HepG2 (cell line): ENCODE data around the gene UBE2D3. TPM values are rescaled to one million over a fixed set of nuclear protein-coding genes. Genes with fewer than 3 reads are reported as not detected.

Experiments used
- CEBPG ChIP-seq: IDR thresholded peaks from 2 replicates; pipeline ENCODE4 v1.6.1; 2016
- HNF4A ChIP-seq: sonication (generic); formaldehyde crosslinking; IDR thresholded peaks from 2 replicates; pipeline ENCODE4 v1.4.0; 2020; ENCODE audit warnings: missing genetic modification reagents
- HNRNPUL1 ChIP-seq: fragments of 200-400 bp; formaldehyde crosslinking; IDR thresholded peaks from 2 replicates; pipeline ENCODE4 v1.6.1; 2017; ENCODE audit warnings: low read depth, mild to moderate bottlenecking, low read length, moderate library complexity
- MAFK ChIP-seq, 2 experiments: IDR thresholded peaks in 1 of 2; conservative IDR thresholded peaks in 1 of 2; 2 replicates each; pipeline ENCODE4 v1.6.1; 2011; ENCODE audit warnings: improper control_type of control experiment in 2 of 2, low read length in 2 of 2
- MED8 ChIP-seq: sonication (generic); formaldehyde crosslinking; IDR thresholded peaks from 2 replicates; pipeline ENCODE4 v1.8.1; 2023; ENCODE audit warnings: mild to moderate bottlenecking, missing genetic modification reagents; ENCODE audit not compliant: insufficient replicate concordance
- MEF2D ChIP-seq: sonication (generic); formaldehyde crosslinking; IDR thresholded peaks from 2 replicates; pipeline ENCODE4 v1.5.1; 2020; ENCODE audit warnings: mild to moderate bottlenecking, missing genetic modification reagents
- MEIS2 ChIP-seq: sonication (generic); formaldehyde crosslinking; IDR thresholded peaks from 2 replicates; pipeline ENCODE4 v1.9.0; 2021; ENCODE audit warnings: mild to moderate bottlenecking, missing genetic modification reagents
- NR1H2 ChIP-seq: sonication (generic); formaldehyde crosslinking; IDR thresholded peaks from 2 replicates; pipeline ENCODE4 v1.8.1; 2022; ENCODE audit warnings: low read depth, missing genetic modification reagents, borderline replicate concordance
- RBFOX2 ChIP-seq: fragments of 200-400 bp; formaldehyde crosslinking; IDR thresholded peaks from 2 replicates; pipeline ENCODE4 v1.6.1; 2017; ENCODE audit warnings: low read depth, mild to moderate bottlenecking, low read length
- RFXANK ChIP-seq: IDR thresholded peaks from 2 replicates; pipeline ENCODE4 v1.6.1; 2016
- SATB2 ChIP-seq: sonication (generic); formaldehyde crosslinking; IDR thresholded peaks from 2 replicates; pipeline ENCODE4 v1.5.0; 2020; ENCODE audit warnings: missing genetic modification reagents
- SIN3A ChIP-seq: IDR thresholded peaks from 2 replicates; pipeline ENCODE4 v1.6.1; 2011; ENCODE audit warnings: low read depth, mild to moderate bottlenecking, control low read depth, low read length, borderline replicate concordance
- TBP ChIP-seq: sonication (generic); formaldehyde crosslinking; IDR thresholded peaks from 2 replicates; pipeline ENCODE4 v1.5.0; 2020; ENCODE audit warnings: missing genetic modification reagents
- TFE3 ChIP-seq: IDR thresholded peaks from 2 replicates; pipeline ENCODE4 v1.6.1; 2016
- THYN1 ChIP-seq: sonication (generic); formaldehyde crosslinking; IDR thresholded peaks from 2 replicates; pipeline ENCODE4 v1.8.1; 2023; ENCODE audit warnings: low read depth, mild to moderate bottlenecking, moderate library complexity, missing genetic modification reagents, borderline replicate concordance
- XBP1 ChIP-seq: sonication (generic); formaldehyde crosslinking; IDR thresholded peaks from 2 replicates; pipeline ENCODE4 v1.5.0; 2020; ENCODE audit warnings: missing genetic modification reagents
- ZNF256 ChIP-seq: sonication (generic); formaldehyde crosslinking; conservative IDR thresholded peaks from 2 replicates; pipeline ENCODE4 v1.4.0; 2020; ENCODE audit warnings: missing genetic modification reagents
- ZNF3 ChIP-seq: IDR thresholded peaks from 2 replicates; pipeline ENCODE4 v1.7.0; 2017; ENCODE audit warnings: inconsistent platforms
- ZNF33A ChIP-seq: sonication (generic); formaldehyde crosslinking; IDR thresholded peaks from 2 replicates; pipeline ENCODE4 v1.5.1; 2020; ENCODE audit warnings: missing genetic modification reagents, mild to moderate bottlenecking, moderate library complexity, borderline replicate concordance
- ZNF430 ChIP-seq: sonication (generic); formaldehyde crosslinking; IDR thresholded peaks from 2 replicates; pipeline ENCODE4 v1.9.0; 2021; ENCODE audit warnings: mild to moderate bottlenecking, missing genetic modification reagents
- ZNF629 ChIP-seq: sonication (generic); formaldehyde crosslinking; conservative IDR thresholded peaks from 2 replicates; pipeline ENCODE4 v1.5.0; 2020; ENCODE audit warnings: missing genetic modification reagents
- ZNF792 ChIP-seq: IDR thresholded peaks from 2 replicates; pipeline ENCODE4 v1.6.1; 2016
- polyA plus RNA-seq, 8 experiments: library from polyadenylated mRNA; depleted of rRNA in 3 of 8; stranded (reverse) in 7 of 8; unstranded in 1 of 8; fragments of >200 nt; fragmentation: Illumina TruSeq in 4 of 8; extraction: Trizol in 4 of 8; gene quantifications; 2 replicates each; pipeline versions ENCODE4 v1.2.1 to v1.2.3, GENCODE V29; 2011 to 2016; ENCODE audit warnings: low read depth in 4 of 8, missing spikeins in 1 of 8, mixed read lengths in 1 of 8; ENCODE audit not compliant: insufficient read depth in 1 of 8
- total RNA-seq, 5 experiments: library from RNA; depleted of rRNA; stranded (reverse); fragments of >200 nt; fragmentation: Illumina TruSeq; extraction: Trizol; gene quantifications; 2 replicates each; pipeline ENCODE4 v1.2.3, GENCODE V29; 2016; ENCODE audit warnings: low read depth in 1 of 5
- TF ChIP-seq, protein P1 (sequence below): sonication (generic); formaldehyde crosslinking; IDR thresholded peaks from 2 replicates; pipeline ENCODE4 v1.4.0; 2020; ENCODE audit warnings: mild to moderate bottlenecking, missing genetic modification reagents
- TF ChIP-seq, protein P2 (sequence below): sonication (generic); formaldehyde crosslinking; IDR thresholded peaks from 2 replicates; pipeline ENCODE4 v1.4.0; 2020; ENCODE audit warnings: mild to moderate bottlenecking, missing genetic modification reagents
- TF ChIP-seq, protein P3 (sequence below): sonication (generic); formaldehyde crosslinking; IDR thresholded peaks from 2 replicates; pipeline ENCODE4 v1.8.1; 2023; ENCODE audit warnings: mild to moderate bottlenecking, missing genetic modification reagents, borderline replicate concordance
- TF ChIP-seq, protein P4 (sequence below): sonication (generic); formaldehyde crosslinking; IDR thresholded peaks from 2 replicates; pipeline ENCODE4 v1.5.0; 2020; ENCODE audit warnings: missing genetic modification reagents, mild to moderate bottlenecking, borderline replicate concordance
- TF ChIP-seq, protein P5 (sequence below): sonication (generic); formaldehyde crosslinking; IDR thresholded peaks from 2 replicates; pipeline ENCODE4 v1.8.1; 2023; ENCODE audit warnings: mild to moderate bottlenecking, moderate library complexity, missing genetic modification reagents

The UBE2D3 gene
- total and polyA plus RNA-seq, 2 of the 13 experiments (the other 11 are each of a cell fraction or from before 2014, with no cell fraction given) = 224 to 293 TPM

DNA sequence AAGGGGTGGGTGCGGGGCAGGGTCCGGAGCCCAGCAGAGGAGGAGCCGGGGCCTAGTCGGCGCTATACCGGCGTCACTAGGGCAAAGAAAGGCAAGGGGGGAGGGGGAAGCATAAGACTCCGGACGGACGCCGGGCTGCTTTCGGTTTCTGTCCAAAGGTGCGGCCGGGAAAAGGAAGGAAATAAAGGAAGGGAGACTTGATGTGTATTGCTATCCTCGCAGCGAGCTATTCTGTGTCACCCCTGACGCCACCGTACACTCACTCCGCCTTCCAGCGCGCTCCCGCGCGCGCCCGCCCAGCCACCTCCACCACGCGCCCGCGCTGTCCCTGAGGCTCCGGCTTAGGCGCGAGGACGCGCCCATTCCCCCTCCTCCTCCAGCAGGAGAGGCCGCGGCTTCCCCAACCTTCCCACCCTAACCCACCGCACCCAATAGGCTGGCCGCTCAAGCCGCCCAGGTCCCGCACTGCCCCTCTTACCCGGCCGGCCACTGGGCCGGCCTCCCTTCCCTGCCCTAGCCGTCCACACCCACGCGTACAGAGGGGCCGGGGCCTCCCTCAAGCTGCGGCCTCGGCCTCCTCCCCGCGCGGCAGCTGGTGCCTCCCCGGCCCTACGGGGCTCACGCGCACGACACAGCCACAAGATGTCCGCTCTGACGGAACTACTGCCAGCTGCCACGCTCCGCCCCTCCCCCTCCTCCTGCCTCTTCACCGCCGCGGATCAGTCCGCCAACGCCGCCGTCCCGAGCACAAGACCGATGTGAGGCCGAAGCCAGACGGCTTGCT, at the start of gene UBE2D3 (continued):
- TF ChIP-seq, protein P1, sequence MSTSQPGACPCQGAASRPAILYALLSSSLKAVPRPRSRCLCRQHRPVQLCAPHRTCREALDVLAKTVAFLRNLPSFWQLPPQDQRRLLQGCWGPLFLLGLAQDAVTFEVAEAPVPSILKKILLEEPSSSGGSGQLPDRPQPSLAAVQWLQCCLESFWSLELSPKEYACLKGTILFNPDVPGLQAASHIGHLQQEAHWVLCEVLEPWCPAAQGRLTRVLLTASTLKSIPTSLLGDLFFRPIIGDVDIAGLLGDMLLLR (CRISPR knock-in tag) = no peak; the same call in 1 of the 2 replicates
- TF ChIP-seq HNF4A (CRISPR knock-in tag) = peak; percentile 27; the same call in 1 of the 2 replicates
- peak; percentile 48; the same call in 1 of the 2 replicates for TF ChIP-seq THYN1 (CRISPR knock-in tag)
- TF ChIP-seq CEBPG = no peak
- no peak for TF ChIP-seq ZNF33A
- peak; percentile 70; the same call in 1 of the 2 replicates for TF ChIP-seq SIN3A
- TF ChIP-seq ZNF3 = no peak
- TF ChIP-seq MAFK (conservative IDR thresholded peaks at IDR 0.05 in 1 of 2, IDR thresholded peaks at IDR 0.05 in 1 of 2; ENCODE audit: low read length in 2 of 2) = no peak
- TF ChIP-seq ZNF430 = peak; percentile 63; the same call in 1 of the 2 replicates
- peak; percentile 74 for TF ChIP-seq TFE3 (CRISPR knock-in tag)
- TF ChIP-seq TBP (CRISPR knock-in tag) = no peak
- TF ChIP-seq, protein P2, sequence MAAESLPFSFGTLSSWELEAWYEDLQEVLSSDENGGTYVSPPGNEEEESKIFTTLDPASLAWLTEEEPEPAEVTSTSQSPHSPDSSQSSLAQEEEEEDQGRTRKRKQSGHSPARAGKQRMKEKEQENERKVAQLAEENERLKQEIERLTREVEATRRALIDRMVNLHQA = no peak; the same call in 1 of the 2 replicates
- TF ChIP-seq ZNF792 (CRISPR knock-in tag) = peak; percentile 29; the same call in 1 of the 2 replicates
- TF ChIP-seq, protein P3, sequence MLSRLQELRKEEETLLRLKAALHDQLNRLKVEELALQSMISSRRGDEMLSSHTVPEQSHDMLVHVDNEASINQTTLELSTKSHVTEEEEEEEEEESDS (CRISPR knock-in tag) = no peak
- TF ChIP-seq MED8 = peak; percentile 29
- TF ChIP-seq NR1H2 = 0 out of 2 replicates have a peak, but pooled peaks have one; percentile 58
- 0 out of 2 replicates have a peak, but pooled peaks have one; percentile 21 for TF ChIP-seq ZNF629
- TF ChIP-seq MEF2D (CRISPR knock-in tag) = no peak; the same call in 1 of the 2 replicates
- TF ChIP-seq, protein P4, sequence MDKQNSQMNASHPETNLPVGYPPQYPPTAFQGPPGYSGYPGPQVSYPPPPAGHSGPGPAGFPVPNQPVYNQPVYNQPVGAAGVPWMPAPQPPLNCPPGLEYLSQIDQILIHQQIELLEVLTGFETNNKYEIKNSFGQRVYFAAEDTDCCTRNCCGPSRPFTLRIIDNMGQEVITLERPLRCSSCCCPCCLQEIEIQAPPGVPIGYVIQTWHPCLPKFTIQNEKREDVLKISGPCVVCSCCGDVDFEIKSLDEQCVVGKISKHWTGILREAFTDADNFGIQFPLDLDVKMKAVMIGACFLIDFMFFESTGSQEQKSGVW (CRISPR knock-in tag) = no peak
- no peak for TF ChIP-seq XBP1 (CRISPR knock-in tag)
- TF ChIP-seq SATB2 = peak; percentile 37; the same call in 1 of the 2 replicates
- TF ChIP-seq RFXANK = no peak; the same call in 1 of the 2 replicates
- TF ChIP-seq ZNF256 (CRISPR knock-in tag) = no peak
- no peak for TF ChIP-seq HNRNPUL1
- peak; percentile 98 for TF ChIP-seq RBFOX2
- TF ChIP-seq, protein P5, sequence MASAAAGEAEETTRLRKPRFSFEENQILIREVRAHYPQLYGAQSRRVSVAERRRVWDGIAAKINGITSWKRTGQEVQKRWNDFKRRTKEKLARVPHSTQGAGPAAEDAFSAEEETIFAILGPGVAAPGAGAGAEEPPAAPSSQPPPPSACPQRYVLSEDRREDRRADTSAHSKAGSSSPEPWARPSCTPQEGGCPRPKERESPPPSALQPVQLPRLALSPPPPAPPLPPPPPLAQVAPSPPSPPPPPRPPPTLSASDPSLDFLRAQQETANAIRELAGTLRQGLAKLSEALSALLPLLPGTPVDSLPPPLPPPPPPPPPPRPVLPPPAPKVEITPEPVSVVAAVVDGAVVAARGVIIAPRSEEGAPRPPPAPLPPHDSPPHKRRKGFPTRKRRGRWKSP = no peak
- peak; percentile 67; the same call in 1 of the 2 replicates for TF ChIP-seq MEIS2 (CRISPR knock-in tag)
